Spleen (tissue), 11 donors: ENCODE measurements around the gene DOCK4. TPM values are rescaled to one million over a fixed set of nuclear protein-coding genes. Genes with fewer than 3 reads are reported as not detected.

Experiments
- DNase-seq: peaks from one replicate; pipeline ENCODE4 v3.0.0-alpha.2; 2020
- H3K27ac ChIP-seq, 8 donors: fragments of 200-600 bp; sonication (generic) in 7 of 8; 1 replicate in 4 of 8; 2 replicates in 4 of 8; pipeline versions ENCODE4 v1.5.0 to v1.8.0; 2016 to 2021; ENCODE audit warnings: inconsistent platforms in 4 of 8, mild to moderate bottlenecking in 4 of 8, moderate library complexity in 1 of 8
- H3K27me3 ChIP-seq, 7 donors: fragments of 200-600 bp; sonication (generic) in 6 of 7; replicated peaks in 1 of 7; 1 replicate in 4 of 7; 2 replicates in 3 of 7; pipeline versions ENCODE4 v1.5.0 to v1.8.0; 2016 to 2021; ENCODE audit warnings: inconsistent platforms in 3 of 7, mild to moderate bottlenecking in 1 of 7
- H3K36me3 ChIP-seq, 6 donors: fragments of 200-600 bp; sonication (generic) in 5 of 6; 1 replicate in 4 of 6; 2 replicates in 2 of 6; pipeline versions ENCODE4 v1.5.0 to v1.8.0; 2016 to 2021; ENCODE audit warnings: inconsistent platforms in 2 of 6
- H3K4me1 ChIP-seq, 6 donors: fragments of 200-600 bp; sonication (generic) in 5 of 6; 1 replicate in 3 of 6; 2 replicates in 3 of 6; pipeline versions ENCODE4 v1.5.0 to v1.8.0; 2016 to 2021; ENCODE audit warnings: inconsistent platforms in 3 of 6
- H3K4me3 ChIP-seq, 8 donors: fragments of 200-600 bp; sonication (generic) in 7 of 8; 1 replicate in 4 of 8; 2 replicates in 4 of 8; pipeline versions ENCODE4 v1.5.0 to v1.8.0; 2016 to 2021; ENCODE audit warnings: inconsistent platforms in 4 of 8, mild to moderate bottlenecking in 4 of 8, moderate library complexity in 2 of 8
- H3K9me3 ChIP-seq, 8 donors: fragments of 200-600 bp; sonication (generic) in 7 of 8; 1 replicate in 4 of 8; 2 replicates in 4 of 8; pipeline versions ENCODE4 v1.5.0 to v1.8.0; 2016 to 2021; ENCODE audit warnings: inconsistent platforms in 4 of 8
- CTCF ChIP-seq, 11 experiments: fragments of 200-600 bp in 7 of 11; fragments of 450-650 bp in 4 of 11; sonication (generic) in 4 of 11; IDR thresholded peaks in 8 of 11; conservative IDR thresholded peaks in 3 of 11; 1 replicate in 7 of 11; 2 replicates in 4 of 11; pipeline versions ENCODE4 v1.4.0 to v1.8.0; 2016 to 2021; ENCODE audit warnings: antibody characterized with exemption in 11 of 11, inconsistent platforms in 4 of 11, mild to moderate bottlenecking in 1 of 11
- POLR2A ChIP-seq, 3 donors: fragments of 450-650 bp; IDR thresholded peaks; one replicate each; pipeline ENCODE4 v1.5.1; 2017; ENCODE audit warnings: antibody characterized with exemption in 3 of 3, mild to moderate bottlenecking in 1 of 3
- POLR2AphosphoS5 ChIP-seq, 3 donors: sonication (generic); formaldehyde crosslinking; IDR thresholded peaks; one replicate each; pipeline ENCODE4 v1.5.1; 2017; ENCODE audit warnings: antibody characterized with exemption in 3 of 3
- WGBS, 5 donors: extraction: QIAGEN DNeasy Blood & Tissue Kit in 3 of 5; methylation state at CpG; one replicate each; pipeline versions ENCODE4 v1.1.5 to v1.1.7; 2013 to 2018; 5-methylcytosine and 5-hydroxymethylcytosine counted together
- intact Hi-C: fragments of 100-400 bp; cut with DNase I; formaldehyde crosslinking; loops from one replicate; pipeline ENCODE4 v1.15.0; 2023; ENCODE audit warnings: low total_unique reads
- polyA plus RNA-seq, 3 donors: library from polyadenylated mRNA; stranded (reverse); fragments of 200-250 nt; gene quantifications; one replicate each; pipeline ENCODE4 v1.2.1, GENCODE V29; 2013
- total RNA-seq, 7 donors: library from RNA; depleted of rRNA in 3 of 7; stranded (reverse); fragments of >200 nt in 3 of 7; fragmentation: NEBNext Ultra II Directional in 4 of 7; extraction: Animal tissue kit (Norgen Biotek cat#: 25700) in 4 of 7; gene quantifications; one replicate each; pipeline versions ENCODE4 v1.1.0 to v1.2.1, GENCODE V29; 2016 to 2021
- donor health status: healthy with polysubstance abuse.
- donor health status: DM: no; HTN: no; CAD: no; lungs with moderate emphysema.
- donor health status: DM: no; HTN: no; CAD: no.
- donor health status: Bipolar disorder and iron deficiency.
- donor health status: healthy.
- donor health status: DM: no; HTN: no; CAD: no.
- donor health status: DM: yes; HTN: yes; CAD: no.

The DOCK4 gene
- total and polyA plus RNA-seq, 10 donors: 1.4 to 26.9 (median 14.2) TPM

GRCh38 chr7:111682588-111683340 is 523.4 kb downstream of the DOCK4 start:
- peaks cover 0 to 6% (median 0%) of the 10 kb centered on the region in 7 donors for H3K27me3 ChIP-seq
- H3K9me3 ChIP-seq: no peaks in the 10 kb centered on the region
- WGBS, 5 donors: 84 to 89% (median 87%) methylated on average over 8 of the region's 8 CpGs
- H3K27ac ChIP-seq: no peak overlapping the region
- DNase-seq: no peak
- no peak overlapping the region for H3K4me3 ChIP-seq
- intact Hi-C loops: no loop called here
- H3K36me3 ChIP-seq: no peaks in the 10 kb centered on the region
- TF ChIP-seq POLR2AphosphoS5 (IDR thresholded peaks at IDR 0.05): no peak
- TF ChIP-seq POLR2A (IDR thresholded peaks at IDR 0.05): no peak
- TF ChIP-seq CTCF (IDR thresholded peaks at IDR 0.05 in 8 of 11, conservative IDR thresholded peaks at IDR 0.05 in 3 of 11): no peak
- H3K4me1 ChIP-seq: no peaks in the 10 kb centered on the region

- Histone ChIP-seq H3K4me1 (no peaks in the 10 kb centered on the region), H3K4me3 (no peak overlapping the region), H3K27me3 (no peaks in the 10 kb centered on the region), H3K27ac (no peak overlapping the region), H3K9me3 (no peaks in the 10 kb centered on the region), H3K36me3 (no peaks in the 10 kb centered on the region)
- DNase-seq: no peak
- 83 to 93% (median 87%) methylated on average over 3 of the region's 3 CpGs for WGBS, 5 donors
- no peak for TF ChIP-seq CTCF (IDR thresholded peaks at IDR 0.05 in 8 of 11, conservative IDR thresholded peaks at IDR 0.05 in 3 of 11)
- TF ChIP-seq POLR2A (IDR thresholded peaks at IDR 0.05): no peak
- no peak for TF ChIP-seq POLR2AphosphoS5 (IDR thresholded peaks at IDR 0.05)
- intact Hi-C loops: no loop called here
Measured at GRCh38 chr7:111681242-111681641, 525.0 kb downstream of the DOCK4 start.

GRCh38 chr7:111678986-111679385 is 527.2 kb downstream of the DOCK4 start:
- no peaks in the 10 kb centered on the region for H3K4me1 ChIP-seq
- 52 to 74% (median 71%) methylated on average over 2 of the region's 2 CpGs for WGBS, 5 donors
- no peak overlapping the region for H3K27ac ChIP-seq
- H3K36me3 ChIP-seq: no peaks in the 10 kb centered on the region
- no peak for DNase-seq
- H3K27me3 ChIP-seq: no peaks in the 10 kb centered on the region
- no peak for TF ChIP-seq CTCF (IDR thresholded peaks at IDR 0.05 in 8 of 11, conservative IDR thresholded peaks at IDR 0.05 in 3 of 11)
- no peak for TF ChIP-seq POLR2AphosphoS5 (IDR thresholded peaks at IDR 0.05)
- no peak for TF ChIP-seq POLR2A (IDR thresholded peaks at IDR 0.05)
- intact Hi-C loops: no loop called here
- H3K9me3 ChIP-seq: no peaks in the 10 kb centered on the region
- H3K4me3 ChIP-seq: no peak overlapping the region

- Histone ChIP-seq H3K9me3 (no peaks in the 10 kb centered on the region), H3K4me1 (no peaks in the 10 kb centered on the region), H3K4me3 (no peak overlapping the region), H3K36me3 (no peaks in the 10 kb centered on the region), H3K27me3 (no peaks in the 10 kb centered on the region), H3K27ac (no peak overlapping the region)
- no peak for TF ChIP-seq POLR2A (IDR thresholded peaks at IDR 0.05)
- TF ChIP-seq POLR2AphosphoS5 (IDR thresholded peaks at IDR 0.05): no peak
- TF ChIP-seq CTCF (IDR thresholded peaks at IDR 0.05 in 8 of 11, conservative IDR thresholded peaks at IDR 0.05 in 3 of 11): no peak
- intact Hi-C loops: no loop called here
- no peak for DNase-seq
- WGBS, 5 donors: 42 to 68% (median 60%) methylated on average over 3 of the region's 3 CpGs
Measured at GRCh38 chr7:111678281-111678680, 527.9 kb downstream of the DOCK4 start.
